LNCaP clone FGC (cell line): Measurements from ENCODE around the gene PDLIM3.
A peak's percentile ranks its signal among the peaks of the same experiment; 100 is the strongest.

ENCODE experiments used
- DNase-seq: peaks from one replicate; pipeline ENCODE4 v3.0.0-alpha.2; 2011; ENCODE audit warnings: low read depth
- H3K4me3 ChIP-seq: 2 replicates; pipeline ENCODE4 v1.5.1; 2011; ENCODE audit warnings: mild to moderate bottlenecking, low read depth, low read length, control low read depth
- TF ChIP-seq, protein P1 (sequence below): IDR thresholded peaks from 2 replicates; pipeline ENCODE4 v1.5.1; 2012; ENCODE audit warnings: mild to moderate bottlenecking; ENCODE audit not compliant: control insufficient read depth, insufficient read depth; ENCODE audit errors: extremely low read depth

The PDLIM3 gene

GRCh38 chr4:185576314-185576961 is 41.1 kb upstream of the PDLIM3 start:
- TF ChIP-seq, protein P1, sequence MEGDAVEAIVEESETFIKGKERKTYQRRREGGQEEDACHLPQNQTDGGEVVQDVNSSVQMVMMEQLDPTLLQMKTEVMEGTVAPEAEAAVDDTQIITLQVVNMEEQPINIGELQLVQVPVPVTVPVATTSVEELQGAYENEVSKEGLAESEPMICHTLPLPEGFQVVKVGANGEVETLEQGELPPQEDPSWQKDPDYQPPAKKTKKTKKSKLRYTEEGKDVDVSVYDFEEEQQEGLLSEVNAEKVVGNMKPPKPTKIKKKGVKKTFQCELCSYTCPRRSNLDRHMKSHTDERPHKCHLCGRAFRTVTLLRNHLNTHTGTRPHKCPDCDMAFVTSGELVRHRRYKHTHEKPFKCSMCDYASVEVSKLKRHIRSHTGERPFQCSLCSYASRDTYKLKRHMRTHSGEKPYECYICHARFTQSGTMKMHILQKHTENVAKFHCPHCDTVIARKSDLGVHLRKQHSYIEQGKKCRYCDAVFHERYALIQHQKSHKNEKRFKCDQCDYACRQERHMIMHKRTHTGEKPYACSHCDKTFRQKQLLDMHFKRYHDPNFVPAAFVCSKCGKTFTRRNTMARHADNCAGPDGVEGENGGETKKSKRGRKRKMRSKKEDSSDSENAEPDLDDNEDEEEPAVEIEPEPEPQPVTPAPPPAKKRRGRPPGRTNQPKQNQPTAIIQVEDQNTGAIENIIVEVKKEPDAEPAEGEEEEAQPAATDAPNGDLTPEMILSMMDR = no peak
- no peak overlapping the region for H3K4me3 ChIP-seq
- DNase-seq = no peak

DNA sequence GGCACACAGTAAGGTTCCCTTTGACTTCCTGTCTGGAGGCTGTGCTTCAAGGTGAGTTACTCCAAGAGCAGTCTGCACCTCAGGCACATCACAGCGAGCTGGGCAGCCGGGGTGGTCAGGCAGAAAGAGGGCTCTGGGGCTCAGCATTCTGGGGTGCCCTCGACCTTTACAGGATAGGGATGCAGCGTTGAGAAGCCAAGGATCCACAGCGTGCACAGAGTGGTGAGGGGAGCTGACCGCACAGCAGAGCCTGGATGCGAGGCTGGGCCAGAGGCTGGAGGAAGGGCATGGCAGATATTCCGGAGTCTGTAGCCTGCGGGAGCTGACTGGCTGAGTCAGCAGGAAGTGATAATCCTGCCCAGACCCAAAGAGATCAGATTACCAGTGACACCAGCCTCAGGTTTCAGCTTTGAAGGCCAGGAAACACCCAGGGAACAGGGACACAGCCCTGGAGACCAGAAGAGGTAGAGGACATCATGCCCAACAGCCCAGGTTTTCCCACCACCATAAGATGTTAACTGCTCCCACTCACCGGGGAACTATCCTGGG is 38.4 kb upstream of the PDLIM3 start:
- TF ChIP-seq, protein P1 = no peak
- no peak overlapping the region for H3K4me3 ChIP-seq
- DNase-seq = peak; percentile 52

DNA sequence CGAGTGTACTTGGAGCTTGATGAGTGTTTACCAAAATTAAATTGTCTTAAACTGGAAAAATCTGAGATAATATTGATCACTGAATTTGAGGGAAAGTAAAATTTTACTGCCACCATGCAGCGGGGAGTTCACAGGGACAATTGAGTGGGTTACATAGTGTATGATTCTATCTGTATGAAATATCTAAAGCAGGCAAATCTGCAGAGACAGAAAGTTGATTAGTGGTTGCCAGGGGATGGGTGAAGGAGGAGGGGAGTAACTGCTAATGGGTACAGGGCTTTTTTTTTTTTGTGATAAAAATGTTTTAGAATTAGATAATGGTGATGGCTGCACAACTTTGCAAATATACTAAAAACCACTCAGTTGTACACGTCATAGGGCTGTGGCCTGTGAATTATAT is 35.4 kb upstream of the PDLIM3 start:
- TF ChIP-seq, protein P1 = no peak
- H3K4me3 ChIP-seq = no peak overlapping the region

DNA sequence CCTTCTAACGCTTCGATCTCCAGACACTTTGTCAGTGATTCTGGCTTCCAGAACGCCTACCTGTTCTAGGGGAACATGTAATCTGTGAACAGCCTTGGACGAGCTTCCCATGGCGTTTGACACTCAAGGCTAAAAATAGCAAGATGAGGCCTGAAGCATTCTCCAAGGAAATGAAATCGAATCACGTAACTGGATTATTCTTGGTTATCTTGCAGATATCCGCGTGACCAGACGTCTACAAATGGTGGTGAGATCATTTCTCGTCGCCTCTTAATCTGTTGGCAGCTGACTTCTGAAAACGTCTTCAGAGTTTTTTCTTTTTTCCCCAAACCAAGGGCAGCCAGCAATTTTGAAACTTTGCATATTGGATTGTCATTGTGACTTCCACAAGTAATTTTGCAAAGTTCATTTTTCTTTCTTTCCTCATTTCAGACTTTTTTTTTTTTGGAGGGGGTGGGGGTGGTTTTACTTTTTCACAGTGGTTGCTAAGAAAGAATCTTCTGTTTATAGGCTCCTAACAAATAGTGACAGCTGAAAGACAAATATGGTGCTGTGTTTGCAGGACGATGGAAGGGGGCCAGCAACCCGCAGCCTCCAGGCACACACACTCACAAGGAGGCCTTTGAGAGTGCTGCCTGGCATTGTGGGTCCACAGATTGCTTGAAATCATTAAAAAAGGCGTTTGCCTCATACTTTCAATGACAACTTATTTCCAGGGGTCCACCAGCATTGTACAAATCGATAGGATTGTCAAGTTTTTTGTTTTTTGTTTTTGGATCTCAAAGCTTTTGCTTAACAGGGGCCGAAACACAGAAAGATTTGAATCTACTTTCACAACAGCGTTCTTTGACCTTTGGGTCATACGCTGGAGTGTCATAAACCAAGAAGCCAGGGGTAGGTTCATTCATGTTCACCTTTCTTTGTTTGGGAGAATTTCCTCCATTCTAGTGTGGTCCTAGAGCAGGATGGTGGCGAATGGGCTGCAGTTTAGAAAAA is 32.4 kb upstream of the PDLIM3 start:
- H3K4me3 ChIP-seq = no peak overlapping the region
- TF ChIP-seq, protein P1 = no peak
- peak; percentile 67 for DNase-seq

More for the DNA sequence above, 35.4 kb upstream of the PDLIM3 start:
- DNase-seq = no peak

DNA sequence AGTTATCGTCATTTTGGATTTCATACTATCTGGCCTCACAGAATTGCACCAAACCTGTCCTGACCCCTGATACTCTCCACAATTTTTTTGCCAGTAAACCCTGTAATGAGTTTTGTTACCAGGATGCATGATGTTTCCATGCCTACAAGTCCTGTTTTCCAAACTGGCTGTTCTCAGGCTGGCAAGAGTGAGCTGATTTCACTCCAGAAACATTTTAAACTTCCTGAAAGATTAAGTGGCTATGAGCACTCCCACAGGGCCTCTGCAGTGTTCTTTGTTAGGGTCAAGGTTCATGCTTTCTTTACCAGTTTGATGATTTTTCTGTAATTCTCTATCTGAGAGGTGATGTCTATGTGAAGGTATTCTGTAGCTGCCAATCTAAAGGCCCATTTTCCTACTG is 31.7 kb upstream of the PDLIM3 start:
- no peak overlapping the region for H3K4me3 ChIP-seq
- TF ChIP-seq, protein P1 = no peak
- no peak for DNase-seq

DNA sequence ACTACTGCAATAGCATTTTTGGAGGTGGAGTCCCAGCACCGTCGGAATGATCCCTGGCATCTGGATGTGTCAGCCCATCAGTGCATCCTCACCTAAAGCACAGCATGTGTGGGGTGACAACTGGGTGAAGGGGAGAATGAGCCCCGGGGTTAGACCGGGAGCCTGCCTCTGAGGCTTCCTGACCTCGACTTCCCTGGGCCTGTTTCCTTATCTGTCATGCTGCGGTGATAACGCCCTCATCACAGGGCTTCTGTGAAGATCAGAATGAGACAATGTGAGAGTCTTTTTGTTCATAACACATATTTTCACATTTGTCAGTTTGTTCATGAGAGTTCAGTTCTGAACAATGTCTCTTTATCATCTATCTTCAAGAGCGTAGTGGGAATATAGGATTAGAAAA is 31.1 kb upstream of the PDLIM3 start:
- H3K4me3 ChIP-seq = no peak overlapping the region
- TF ChIP-seq, protein P1 = no peak
- no peak for DNase-seq
